WI38 (cell line): ENCODE measurements around the gene SYT2.
"Not testable (repeated sequence)": the region's sequence is repeated elsewhere in the genome, so short reads cannot be mapped to it uniquely, and the experiment has no call there.

Source experiments
- H3K4me3 ChIP-seq: 2 replicates; pipeline ENCODE4 v1.5.1; 2011; ENCODE audit warnings: low read depth, mild to moderate bottlenecking, control low read depth, low read length
- CTCF ChIP-seq: IDR thresholded peaks from 2 replicates; pipeline ENCODE4 v1.5.1; 2012; ENCODE audit warnings: low read depth, mild to moderate bottlenecking, control low read depth, low read length

The SYT2 gene

GRCh38 chr1:202642212-202642611 is 68.0 kb downstream of the SYT2 start:
- no peak for TF ChIP-seq CTCF
- peak overlapping the region; percentile 31; the same call in 1 of the 2 replicates for H3K4me3 ChIP-seq

GRCh38 chr1:202639500-202639899 is 70.8 kb downstream of the SYT2 start:
- no peak for TF ChIP-seq CTCF
- H3K4me3 ChIP-seq, result no peak overlapping the region

GRCh38 chr1:202638701-202639305 is 71.5 kb downstream of the SYT2 start:
- H3K4me3 ChIP-seq, result not testable (repeated sequence)

GRCh38 chr1:202638019-202638700 is 72.1 kb downstream of the SYT2 start:
- H3K4me3 ChIP-seq, result no peak overlapping the region
- TF ChIP-seq CTCF, result no peak

- not testable (repeated sequence) for H3K4me3 ChIP-seq
Observed at GRCh38 chr1:202637321-202638018, 72.8 kb downstream of the SYT2 start.

- not testable (repeated sequence) for H3K4me3 ChIP-seq
Observed at GRCh38 chr1:202636171-202636570, 74.1 kb downstream of the SYT2 start.

- no peak overlapping the region for H3K4me3 ChIP-seq
- no peak for TF ChIP-seq CTCF
Observed at GRCh38 chr1:202632241-202632640, 78.0 kb downstream of the SYT2 start.

GRCh38 chr1:202631076-202631923 is 79.0 kb downstream of the SYT2 start:
- H3K4me3 ChIP-seq, result no peak overlapping the region
- TF ChIP-seq CTCF, result no peak
